Testis (tissue), 2 donors: ENCODE measurements around the gene TC2N.

Source experiments
- CTCF ChIP-seq, 3 experiments: fragments of 450-650 bp in 2 of 3; fragments of 200-600 bp in 1 of 3; sonication (generic) in 1 of 3; IDR thresholded peaks; one replicate each; pipeline ENCODE4 v1.5.1; 2016 to 2019; ENCODE audit warnings: antibody characterized with exemption in 3 of 3, mild to moderate bottlenecking in 2 of 3, moderate library complexity in 1 of 3
- POLR2A ChIP-seq: fragments of 450-650 bp; IDR thresholded peaks from one replicate; pipeline ENCODE4 v1.6.1; 2017; ENCODE audit warnings: antibody characterized with exemption, mild to moderate bottlenecking, moderate library complexity

GRCh38 chr14:91898372-91898771 is 31.0 kb upstream of the TC2N start:
- TF ChIP-seq POLR2A (no peak), CTCF (IDR thresholded peaks at IDR 0.05) (no peak)
